HCT116 (cell line): ENCODE data around the gene IQCK.

Experiments used
- EZH2phosphoT487 ChIP-seq: fragments of 200-600 bp; IDR thresholded peaks from 2 replicates; pipeline ENCODE4 v1.6.1; 2018; ENCODE audit warnings: antibody characterized with exemption, borderline replicate concordance
- POLR2AphosphoS5 ChIP-seq: IDR thresholded peaks from 2 replicates; pipeline ENCODE4 v1.6.1; 2011; ENCODE audit warnings: mild to moderate bottlenecking, low read depth, low read length, moderate library complexity
- TF ChIP-seq, protein P1 (sequence below), 3 experiments: fragments of 200-600 bp in 1 of 3; sonication (generic) in 1 of 3; IDR thresholded peaks in 2 of 3; conservative IDR thresholded peaks in 1 of 3; 2 replicates each; pipeline ENCODE4 v1.5.1; 2012 to 2017; ENCODE audit warnings: low read depth in 2 of 3, low read length in 2 of 3, antibody characterized with exemption in 1 of 3, borderline replicate concordance in 1 of 3, control low read depth in 1 of 3, mild to moderate bottlenecking in 1 of 3, mixed read lengths in 1 of 3, mixed run types in 1 of 3, moderate library complexity in 1 of 3; ENCODE audit not compliant: insufficient read depth in 1 of 3

DNA sequence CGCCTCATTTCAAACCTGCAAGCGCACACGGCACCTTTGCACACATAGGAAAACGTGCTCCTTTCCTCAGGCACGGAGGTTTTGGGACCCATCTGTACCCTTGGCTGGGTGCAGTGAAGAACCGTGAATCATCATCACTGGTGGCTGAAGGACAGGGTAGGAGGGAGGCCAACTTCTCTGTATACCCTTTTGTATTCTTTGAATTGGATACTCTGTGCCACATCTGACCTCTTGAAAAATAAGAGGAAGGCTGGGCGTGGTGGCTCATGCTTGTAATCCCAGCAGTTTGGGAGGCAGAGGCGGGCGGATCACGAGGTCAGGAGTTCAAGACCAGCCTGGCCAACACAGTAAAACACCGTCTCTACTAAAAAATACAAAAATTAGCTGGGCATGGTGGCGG, 154.9 kb downstream of the IQCK start:
- TF ChIP-seq, protein P1, sequence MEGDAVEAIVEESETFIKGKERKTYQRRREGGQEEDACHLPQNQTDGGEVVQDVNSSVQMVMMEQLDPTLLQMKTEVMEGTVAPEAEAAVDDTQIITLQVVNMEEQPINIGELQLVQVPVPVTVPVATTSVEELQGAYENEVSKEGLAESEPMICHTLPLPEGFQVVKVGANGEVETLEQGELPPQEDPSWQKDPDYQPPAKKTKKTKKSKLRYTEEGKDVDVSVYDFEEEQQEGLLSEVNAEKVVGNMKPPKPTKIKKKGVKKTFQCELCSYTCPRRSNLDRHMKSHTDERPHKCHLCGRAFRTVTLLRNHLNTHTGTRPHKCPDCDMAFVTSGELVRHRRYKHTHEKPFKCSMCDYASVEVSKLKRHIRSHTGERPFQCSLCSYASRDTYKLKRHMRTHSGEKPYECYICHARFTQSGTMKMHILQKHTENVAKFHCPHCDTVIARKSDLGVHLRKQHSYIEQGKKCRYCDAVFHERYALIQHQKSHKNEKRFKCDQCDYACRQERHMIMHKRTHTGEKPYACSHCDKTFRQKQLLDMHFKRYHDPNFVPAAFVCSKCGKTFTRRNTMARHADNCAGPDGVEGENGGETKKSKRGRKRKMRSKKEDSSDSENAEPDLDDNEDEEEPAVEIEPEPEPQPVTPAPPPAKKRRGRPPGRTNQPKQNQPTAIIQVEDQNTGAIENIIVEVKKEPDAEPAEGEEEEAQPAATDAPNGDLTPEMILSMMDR (IDR thresholded peaks at IDR 0.05 in 2 of 3, conservative IDR thresholded peaks at IDR 0.05 in 1 of 3; ENCODE audit: borderline replicate concordance in 1 of 3, insufficient read depth in 1 of 3, low read depth in 2 of 3, low read length in 2 of 3): no peak
- TF ChIP-seq EZH2phosphoT487 (no peak), POLR2AphosphoS5 (no peak)
